ENCODE measurements around the gene ADAT3.
A peak's percentile ranks its signal among the peaks of the same experiment; 100 is the strongest.

ADAT3 gene

GRCh38 chr19:1905110-1905862 is at the start of gene ADAT3, which contains the start of gene SCAMP4:
Gene ADAT3, plus strand, starts transcription at chr19:1905399. Its CDS starts 6,649 bp downstream, at chr19:1912048.
Gene SCAMP4, plus strand, starts transcription at chr19:1905399. Its CDS starts 9,621 bp downstream, at chr19:1915020.
- TF ChIP-seq CTCF (IDR thresholded peaks at IDR 0.05; ENCODE audit: insufficient read depth, low read depth, low read length, missing control alignments): no peak
- peak; percentile 100 for DNase-seq (ENCODE audit: low read depth)
- H3K4me3 ChIP-seq (ENCODE audit: low read length): peak within 1 kb of the TSS; percentile 64

- no peak for DNase-seq (ENCODE audit: low read depth)
- peak overlapping the region; percentile 36 for H3K4me3 ChIP-seq (ENCODE audit: low read length)
- TF ChIP-seq CTCF (IDR thresholded peaks at IDR 0.05; ENCODE audit: insufficient read depth, low read depth, low read length, missing control alignments): no peak
These were observed 49.4 kb upstream of the ADAT3 start for GRCh38 chr19:1855828-1856255.

- peak overlapping the region; percentile 37 for H3K4me3 ChIP-seq (ENCODE audit: low read length)
- TF ChIP-seq CTCF (IDR thresholded peaks at IDR 0.05; ENCODE audit: insufficient read depth, low read depth, low read length, missing control alignments): no peak
- DNase-seq (ENCODE audit: low read depth): no peak
These were observed 48.9 kb upstream of the ADAT3 start for GRCh38 chr19:1856345-1856697.

- TF ChIP-seq CTCF (IDR thresholded peaks at IDR 0.05; ENCODE audit: insufficient read depth, low read depth, low read length, missing control alignments): no peak
- H3K4me3 ChIP-seq (ENCODE audit: low read length): peak overlapping the region; percentile 44
These were observed 48.2 kb upstream of the ADAT3 start for GRCh38 chr19:1856698-1857603.

GRCh38 chr19:1857648-1858326 is 47.4 kb upstream of the ADAT3 start:
- DNase-seq (ENCODE audit: low read depth): no peak
- TF ChIP-seq CTCF (IDR thresholded peaks at IDR 0.05; ENCODE audit: insufficient read depth, low read depth, low read length, missing control alignments): no peak
- peak overlapping the region; percentile 44 for H3K4me3 ChIP-seq (ENCODE audit: low read length)

More at GRCh38 chr19:1856698-1857603, 48.2 kb upstream of the ADAT3 start:
- peak; percentile 87 for DNase-seq (ENCODE audit: low read depth)

GRCh38 chr19:1858412-1859081 is 46.7 kb upstream of the ADAT3 start:
- H3K4me3 ChIP-seq (ENCODE audit: low read length): no peak overlapping the region
- DNase-seq (ENCODE audit: low read depth): no peak
- TF ChIP-seq CTCF (IDR thresholded peaks at IDR 0.05; ENCODE audit: insufficient read depth, low read depth, low read length, missing control alignments): no peak
